ENCODE results near the gene PDCD4. TPM values are rescaled to one million over a fixed set of nuclear protein-coding genes. Genes with fewer than 3 reads are reported as not detected.

Gene PDCD4
- total and polyA plus RNA-seq, 9 of the 15 experiments (the other 6 are each of a cell fraction or from before 2014, with no cell fraction given), result 12.9 to 44.1 (median 33.7) TPM

DNA sequence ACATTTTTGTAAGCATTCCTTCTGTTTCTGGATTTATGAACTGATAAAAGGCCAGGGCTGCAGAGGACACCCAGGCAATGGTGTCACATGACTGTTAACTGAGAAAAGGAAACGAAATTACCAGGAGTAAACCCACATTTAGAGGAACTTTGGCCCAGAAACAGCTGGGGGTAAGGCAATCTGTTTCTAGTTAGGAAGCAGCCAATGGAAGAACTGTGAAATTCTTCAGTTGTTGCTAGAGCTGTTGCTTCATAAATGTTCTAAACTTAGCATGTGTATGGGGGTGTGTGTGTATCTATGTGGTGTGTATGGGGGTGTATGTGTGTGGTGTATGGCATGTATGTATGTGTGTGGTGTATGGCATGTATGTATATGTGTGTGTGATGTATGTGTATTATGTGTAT, 11.8 kb upstream of the PDCD4 start (continued):
- TF ChIP-seq GTF2A2 (tag; IDR thresholded peaks at IDR 0.05), result no peak
- no peak for TF ChIP-seq ESRRB (CRISPR knock-in tag; IDR thresholded peaks at IDR 0.05; ENCODE audit: borderline replicate concordance)
- no peak for TF ChIP-seq ZNF324 (CRISPR knock-in tag; IDR thresholded peaks at IDR 0.05)
- TF ChIP-seq HIVEP1 (CRISPR knock-in tag; IDR thresholded peaks at IDR 0.05), result no peak
- TF ChIP-seq CEBPG (CRISPR knock-in tag; IDR thresholded peaks at IDR 0.05), result no peak
- TF ChIP-seq CEBPG (tag; conservative IDR thresholded peaks at IDR 0.05 in 1 of 2, IDR thresholded peaks at IDR 0.05 in 1 of 2), result peak; percentile 47 to 60; a peak in 3 of 4 replicates
- TF ChIP-seq CBFA2T2 (conservative IDR thresholded peaks at IDR 0.05), result 0 out of 2 replicates have a peak, but pooled peaks have one; percentile 6
- no peak for TF ChIP-seq HSF4 (CRISPR knock-in tag; IDR thresholded peaks at IDR 0.05; ENCODE audit: borderline replicate concordance)
- 0 out of 2 replicates have a peak, but pooled peaks have one; percentile 10 for TF ChIP-seq EGR1 (conservative IDR thresholded peaks at IDR 0.05)
- TF ChIP-seq, protein P1, sequence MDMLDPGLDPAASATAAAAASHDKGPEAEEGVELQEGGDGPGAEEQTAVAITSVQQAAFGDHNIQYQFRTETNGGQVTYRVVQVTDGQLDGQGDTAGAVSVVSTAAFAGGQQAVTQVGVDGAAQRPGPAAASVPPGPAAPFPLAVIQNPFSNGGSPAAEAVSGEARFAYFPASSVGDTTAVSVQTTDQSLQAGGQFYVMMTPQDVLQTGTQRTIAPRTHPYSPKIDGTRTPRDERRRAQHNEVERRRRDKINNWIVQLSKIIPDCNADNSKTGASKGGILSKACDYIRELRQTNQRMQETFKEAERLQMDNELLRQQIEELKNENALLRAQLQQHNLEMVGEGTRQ (CRISPR knock-in tag; IDR thresholded peaks at IDR 0.05), result peak; percentile 25; the same call in 1 of the 2 replicates
- TF ChIP-seq POLR3G (IDR thresholded peaks at IDR 0.05; ENCODE audit: extremely low read depth, insufficient read length, insufficient replicate concordance), result no peak
- TF ChIP-seq SAFB2 (IDR thresholded peaks at IDR 0.05; ENCODE audit: borderline replicate concordance, low read depth, low read length, severe bottlenecking), result no peak
- TF ChIP-seq ZKSCAN8 (CRISPR knock-in tag; IDR thresholded peaks at IDR 0.05), result peak; percentile 14; the same call in 1 of the 2 replicates
- TF ChIP-seq ZNF583 (CRISPR knock-in tag; IDR thresholded peaks at IDR 0.05), result no peak
